Osteocyte (in vitro differentiated cells): Measurements from ENCODE around the gene ABCC1. TPM values are rescaled to one million over a fixed set of nuclear protein-coding genes. Genes with fewer than 3 reads are reported as not detected.
A peak's percentile ranks its signal among the peaks of the same experiment; 100 is the strongest.

ENCODE experiments used
- DNase-seq: peaks from one replicate; pipeline ENCODE4 v3.0.0; 2021; ENCODE audit warnings: mixed read lengths; ENCODE audit not compliant: unreplicated experiment; ENCODE audit errors: extremely low spot score
- H3K27ac Mint-ChIP-seq: one replicate; pipeline ENCODE4 v1.8.0; 2021; ENCODE audit warnings: mild to moderate bottlenecking, mixed read lengths; ENCODE audit not compliant: unreplicated experiment
- H3K27me3 Mint-ChIP-seq: one replicate; pipeline ENCODE4 v1.8.0; 2021; ENCODE audit warnings: mixed read lengths; ENCODE audit not compliant: unreplicated experiment
- H3K36me3 Mint-ChIP-seq: one replicate; pipeline ENCODE4 v1.8.0; 2021; ENCODE audit warnings: mixed read lengths; ENCODE audit not compliant: unreplicated experiment
- H3K4me1 Mint-ChIP-seq: one replicate; pipeline ENCODE4 v1.8.0; 2021; ENCODE audit warnings: mixed read lengths; ENCODE audit not compliant: unreplicated experiment
- H3K4me3 Mint-ChIP-seq: one replicate; pipeline ENCODE4 v1.8.0; 2021; ENCODE audit warnings: mild to moderate bottlenecking, moderate library complexity, mixed read lengths; ENCODE audit not compliant: unreplicated experiment
- H3K9me3 Mint-ChIP-seq: one replicate; pipeline ENCODE4 v1.8.0; 2021; ENCODE audit warnings: mixed read lengths; ENCODE audit not compliant: unreplicated experiment
- total RNA-seq: library from RNA; stranded (reverse); gene quantifications from 2 replicates; pipeline ENCODE4 v1.2.1, GENCODE V29; 2021
- TF ChIP-seq, protein P1 (sequence below): fragments of 200-600 bp; sonication (generic); IDR thresholded peaks from 2 replicates; pipeline ENCODE4 v1.5.0; 2021; ENCODE audit warnings: antibody characterized with exemption, mild to moderate bottlenecking, moderate library complexity

The ABCC1 gene
- total RNA-seq, 1 donor from 2014 or later, result 256 TPM

DNA sequence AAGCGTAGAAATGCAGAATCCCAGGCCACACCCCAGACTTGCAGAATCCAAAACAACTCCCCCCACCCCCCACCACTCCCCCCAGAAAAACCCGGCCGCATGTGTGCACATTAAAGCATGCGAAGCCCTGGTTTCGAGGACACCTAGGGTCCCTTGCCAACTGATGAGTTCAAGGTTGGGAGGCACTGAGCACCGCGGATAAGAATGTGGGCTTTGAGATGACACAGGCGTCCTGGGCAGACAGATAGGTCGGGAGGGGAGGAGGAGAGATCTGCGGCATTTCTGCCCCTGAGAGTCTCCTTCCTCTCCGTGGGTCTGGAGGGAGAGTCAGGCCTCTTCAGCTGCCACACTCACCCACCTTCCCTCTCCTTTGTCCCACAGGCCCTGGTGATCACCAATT lies 98.3 kb downstream of the ABCC1 start:
- H3K27me3 Mint-ChIP-seq, result no peaks in the 10 kb centered on the region

DNA sequence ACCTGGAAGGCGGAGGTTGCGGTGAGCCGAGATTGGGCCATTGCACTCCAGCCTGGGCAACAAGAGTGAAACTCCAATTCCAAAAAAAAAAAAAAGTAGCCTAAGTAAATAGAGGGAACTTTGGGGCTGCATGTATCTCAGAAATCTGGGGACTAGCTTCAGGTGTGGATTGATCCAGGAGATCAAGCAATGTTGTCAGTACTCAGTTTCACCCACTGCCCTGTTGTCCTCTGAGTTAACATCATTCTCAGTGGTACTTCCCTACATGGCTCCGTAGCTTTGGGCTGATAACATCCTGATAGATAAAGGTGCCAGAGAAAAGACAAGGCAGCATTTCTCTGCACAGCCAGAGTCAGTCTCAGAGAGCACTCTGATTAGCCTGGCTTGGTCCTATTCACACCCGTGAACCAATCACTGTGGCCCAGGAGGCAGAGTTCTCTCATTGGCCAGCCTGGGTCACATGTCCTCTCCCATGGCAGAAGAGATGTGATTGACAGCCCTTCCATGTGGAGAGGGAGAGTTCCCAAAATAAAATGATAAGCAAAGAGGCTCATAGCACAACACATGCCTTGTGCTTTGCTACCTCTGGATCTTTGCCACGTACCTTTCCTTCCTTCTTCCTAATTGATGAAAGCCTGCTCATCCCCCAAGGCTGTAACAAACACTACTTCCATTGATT lies 99.6 kb downstream of the ABCC1 start:
- DNase-seq, result no peak
- peaks cover 1% of the 10 kb centered on the region for H3K4me1 Mint-ChIP-seq
- H3K9me3 Mint-ChIP-seq, result no peaks in the 10 kb centered on the region
- TF ChIP-seq, protein P1, sequence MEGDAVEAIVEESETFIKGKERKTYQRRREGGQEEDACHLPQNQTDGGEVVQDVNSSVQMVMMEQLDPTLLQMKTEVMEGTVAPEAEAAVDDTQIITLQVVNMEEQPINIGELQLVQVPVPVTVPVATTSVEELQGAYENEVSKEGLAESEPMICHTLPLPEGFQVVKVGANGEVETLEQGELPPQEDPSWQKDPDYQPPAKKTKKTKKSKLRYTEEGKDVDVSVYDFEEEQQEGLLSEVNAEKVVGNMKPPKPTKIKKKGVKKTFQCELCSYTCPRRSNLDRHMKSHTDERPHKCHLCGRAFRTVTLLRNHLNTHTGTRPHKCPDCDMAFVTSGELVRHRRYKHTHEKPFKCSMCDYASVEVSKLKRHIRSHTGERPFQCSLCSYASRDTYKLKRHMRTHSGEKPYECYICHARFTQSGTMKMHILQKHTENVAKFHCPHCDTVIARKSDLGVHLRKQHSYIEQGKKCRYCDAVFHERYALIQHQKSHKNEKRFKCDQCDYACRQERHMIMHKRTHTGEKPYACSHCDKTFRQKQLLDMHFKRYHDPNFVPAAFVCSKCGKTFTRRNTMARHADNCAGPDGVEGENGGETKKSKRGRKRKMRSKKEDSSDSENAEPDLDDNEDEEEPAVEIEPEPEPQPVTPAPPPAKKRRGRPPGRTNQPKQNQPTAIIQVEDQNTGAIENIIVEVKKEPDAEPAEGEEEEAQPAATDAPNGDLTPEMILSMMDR, result no peak
- no peaks in the 10 kb centered on the region for H3K27me3 Mint-ChIP-seq
- H3K27ac Mint-ChIP-seq, result peak overlapping the region; percentile 37
- H3K4me3 Mint-ChIP-seq, result no peak overlapping the region
- H3K36me3 Mint-ChIP-seq, result peaks cover 60% of the 10 kb centered on the region

More for the DNA sequence above, 98.3 kb downstream of the ABCC1 start:
- no peak for DNase-seq
- H3K4me1 Mint-ChIP-seq, result peaks cover 3% of the 10 kb centered on the region
- TF ChIP-seq, protein P1, result no peak
- no peaks in the 10 kb centered on the region for H3K9me3 Mint-ChIP-seq
- H3K4me3 Mint-ChIP-seq, result no peak overlapping the region
- H3K27ac Mint-ChIP-seq, result no peak overlapping the region
- peaks cover 67% of the 10 kb centered on the region for H3K36me3 Mint-ChIP-seq

DNA sequence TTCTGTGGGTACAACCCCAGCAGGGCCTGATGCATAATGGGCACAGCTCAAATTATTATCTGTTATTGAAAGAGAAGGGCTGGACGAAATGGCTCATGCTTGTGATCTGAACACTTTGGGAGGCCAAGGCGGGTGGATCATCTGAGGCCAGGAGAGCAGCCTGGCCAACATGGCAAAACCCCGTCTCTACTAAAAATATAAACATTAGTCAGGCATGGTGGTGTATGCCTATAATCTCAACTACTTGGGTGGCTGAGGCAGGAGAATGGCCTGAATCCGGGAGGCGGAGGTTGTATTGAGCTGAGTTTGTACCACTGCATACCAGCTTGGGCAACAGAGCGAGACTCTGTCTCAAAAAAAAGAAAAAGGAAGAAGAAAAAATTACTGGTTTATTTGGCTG lies 100.7 kb downstream of the ABCC1 start:
- Mint-ChIP-seq H3K27me3 (no peaks in the 10 kb centered on the region), H3K4me1 (peaks cover 1% of the 10 kb centered on the region), H3K27ac (no peak overlapping the region), H3K9me3 (no peaks in the 10 kb centered on the region), H3K4me3 (no peak overlapping the region), H3K36me3 (peaks cover 64% of the 10 kb centered on the region)
- DNase-seq, result no peak
- TF ChIP-seq, protein P1, result no peak

DNA sequence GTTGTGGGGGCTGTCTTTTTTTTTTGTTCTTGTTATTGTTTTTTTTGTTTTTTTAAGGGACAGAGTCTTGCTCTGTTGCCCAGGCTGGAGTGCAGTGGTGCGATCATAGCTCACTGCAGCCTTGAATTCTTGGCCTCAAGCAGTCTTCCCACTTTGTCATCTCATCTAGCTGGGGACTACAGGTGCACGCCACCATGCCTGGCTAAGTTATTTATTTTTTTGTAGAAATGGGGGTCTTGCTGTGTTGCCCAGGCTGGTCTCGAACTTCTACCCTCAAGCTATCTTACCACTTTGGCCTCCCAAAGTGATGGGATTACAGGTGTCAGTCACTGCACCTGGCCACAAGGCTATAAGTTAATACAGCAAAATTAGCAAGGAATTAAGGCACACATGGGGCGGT lies 101.7 kb downstream of the ABCC1 start:
- DNase-seq, result no peak
- no peak overlapping the region for H3K27ac Mint-ChIP-seq
- H3K4me3 Mint-ChIP-seq, result no peak overlapping the region
- TF ChIP-seq, protein P1, result no peak
- peaks cover 1% of the 10 kb centered on the region for H3K4me1 Mint-ChIP-seq
- H3K36me3 Mint-ChIP-seq, result peaks cover 62% of the 10 kb centered on the region
- H3K9me3 Mint-ChIP-seq, result no peaks in the 10 kb centered on the region
- no peaks in the 10 kb centered on the region for H3K27me3 Mint-ChIP-seq

DNA sequence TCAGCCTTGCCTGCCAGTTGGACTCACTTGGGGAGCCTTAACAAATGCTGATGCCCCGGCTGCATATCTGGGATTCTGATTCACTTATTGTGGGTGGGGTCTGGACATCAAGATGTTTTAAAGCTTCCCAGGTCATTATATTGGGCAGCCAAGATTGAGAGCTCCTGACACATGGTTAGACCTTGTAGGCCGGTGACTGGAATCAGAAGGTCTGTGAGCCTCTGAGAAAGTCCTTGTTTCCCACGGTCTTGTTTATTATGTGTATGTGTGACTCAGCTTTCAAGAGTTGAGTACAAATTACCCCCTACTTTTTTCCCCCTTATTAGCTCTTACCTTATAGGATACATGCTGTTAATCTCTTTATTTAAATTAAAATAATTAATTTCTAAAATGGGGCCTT lies 103.5 kb downstream of the ABCC1 start:
- Mint-ChIP-seq H3K36me3 (peaks cover 64% of the 10 kb centered on the region), H3K9me3 (no peaks in the 10 kb centered on the region), H3K4me1 (peaks cover 1% of the 10 kb centered on the region), H3K27me3 (no peaks in the 10 kb centered on the region), H3K4me3 (no peak overlapping the region), H3K27ac (no peak overlapping the region)
- DNase-seq, result no peak
- TF ChIP-seq, protein P1, result no peak
